Measurements from ENCODE around the gene ARHGAP26.
"Not testable (repeated sequence)": the region's sequence is repeated elsewhere in the genome, so short reads cannot be mapped to it uniquely, and the experiment has no call there.

The ARHGAP26 gene

GRCh38 chr5:142981475-142981874 lies 211.3 kb downstream of the ARHGAP26 start:
- no peaks in the 10 kb centered on the region for H3K9me3 ChIP-seq
- H3K27me3 ChIP-seq = no peaks in the 10 kb centered on the region
- no peak for TF ChIP-seq CTCF (IDR thresholded peaks at IDR 0.05)
- peaks cover 0 to 23% (median 18%) of the 10 kb centered on the region in 4 donors for H3K4me1 ChIP-seq
- H3K27ac ChIP-seq = peak overlapping the region in 1 of 2 donors; percentile 42
- intact Hi-C loops (cut with DNase I; ENCODE audit: low total_unique reads) = no loop called here
- DNase-seq = no peak
- H3K36me3 ChIP-seq = no peaks in the 10 kb centered on the region
- no peak overlapping the region for H3K4me3 ChIP-seq

GRCh38 chr5:142981886-142982820 lies 212.0 kb downstream of the ARHGAP26 start:
- Histone ChIP-seq H3K27me3 (no peaks in the 10 kb centered on the region), H3K36me3 (no peaks in the 10 kb centered on the region), H3K9me3 (no peaks in the 10 kb centered on the region), H3K4me1 (peaks cover 0 to 23% (median 18%) of the 10 kb centered on the region in 4 donors), H3K4me3 (no peak overlapping the region), H3K27ac (peak overlapping the region in 1 of 2 donors; percentile 42)
- peak; percentile 67 to 86 for DNase-seq
- TF ChIP-seq CTCF (IDR thresholded peaks at IDR 0.05) = no peak
- intact Hi-C loops (cut with DNase I; ENCODE audit: low total_unique reads) = no loop called here

GRCh38 chr5:142982821-142983200 lies 212.6 kb downstream of the ARHGAP26 start:
- H3K27me3 ChIP-seq = no peaks in the 10 kb centered on the region
- H3K4me1 ChIP-seq = peaks cover 0 to 23% (median 18%) of the 10 kb centered on the region in 4 donors
- intact Hi-C loops (cut with DNase I; ENCODE audit: low total_unique reads) = no loop called here
- TF ChIP-seq CTCF (IDR thresholded peaks at IDR 0.05) = no peak
- DNase-seq = no peak
- H3K9me3 ChIP-seq = no peaks in the 10 kb centered on the region
- no peak overlapping the region for H3K4me3 ChIP-seq
- H3K27ac ChIP-seq = peak overlapping the region in 1 of 2 donors; percentile 42
- no peaks in the 10 kb centered on the region for H3K36me3 ChIP-seq

GRCh38 chr5:142984011-142984410 lies 213.8 kb downstream of the ARHGAP26 start:
- intact Hi-C loops (cut with DNase I; ENCODE audit: low total_unique reads) = no loop called here
- no peak overlapping the region for H3K27ac ChIP-seq
- DNase-seq = no peak
- no peak overlapping the region for H3K4me3 ChIP-seq
- H3K36me3 ChIP-seq = no peaks in the 10 kb centered on the region
- H3K9me3 ChIP-seq = no peaks in the 10 kb centered on the region
- no peaks in the 10 kb centered on the region for H3K27me3 ChIP-seq
- TF ChIP-seq CTCF (IDR thresholded peaks at IDR 0.05) = no peak
- peaks cover 0 to 23% (median 18%) of the 10 kb centered on the region in 4 donors for H3K4me1 ChIP-seq

- Histone ChIP-seq H3K36me3 (no peaks in the 10 kb centered on the region), H3K4me1 (peaks cover 0 to 23% (median 18%) of the 10 kb centered on the region in 4 donors), H3K27me3 (no peaks in the 10 kb centered on the region), H3K4me3 (no peak overlapping the region), H3K9me3 (no peaks in the 10 kb centered on the region), H3K27ac (no peak overlapping the region)
- no peak for TF ChIP-seq CTCF (IDR thresholded peaks at IDR 0.05)
- intact Hi-C loops (cut with DNase I; ENCODE audit: low total_unique reads) = no loop called here
- no peak for DNase-seq
These were observed 214.3 kb downstream of the ARHGAP26 start for GRCh38 chr5:142984525-142984924.

GRCh38 chr5:142989270-142989669 lies 219.1 kb downstream of the ARHGAP26 start:
- H3K36me3 ChIP-seq; H3K27me3 ChIP-seq; intact Hi-C loops (cut with DNase I; ENCODE audit: low total_unique reads); H3K4me1 ChIP-seq; H3K4me3 ChIP-seq; H3K9me3 ChIP-seq; DNase-seq; H3K27ac ChIP-seq: not testable (repeated sequence)

- intact Hi-C loops (cut with DNase I; ENCODE audit: low total_unique reads); H3K27me3 ChIP-seq; H3K36me3 ChIP-seq; H3K9me3 ChIP-seq; H3K27ac ChIP-seq; H3K4me3 ChIP-seq; H3K4me1 ChIP-seq; DNase-seq: not testable (repeated sequence)
These were observed 219.9 kb downstream of the ARHGAP26 start for GRCh38 chr5:142990073-142990472.
